ENCODE data around the gene DRG1.
"Not testable (repeated sequence)": the region's sequence is repeated elsewhere in the genome, so short reads cannot be mapped to it uniquely, and the experiment has no call there.

Gene DRG1

DNA sequence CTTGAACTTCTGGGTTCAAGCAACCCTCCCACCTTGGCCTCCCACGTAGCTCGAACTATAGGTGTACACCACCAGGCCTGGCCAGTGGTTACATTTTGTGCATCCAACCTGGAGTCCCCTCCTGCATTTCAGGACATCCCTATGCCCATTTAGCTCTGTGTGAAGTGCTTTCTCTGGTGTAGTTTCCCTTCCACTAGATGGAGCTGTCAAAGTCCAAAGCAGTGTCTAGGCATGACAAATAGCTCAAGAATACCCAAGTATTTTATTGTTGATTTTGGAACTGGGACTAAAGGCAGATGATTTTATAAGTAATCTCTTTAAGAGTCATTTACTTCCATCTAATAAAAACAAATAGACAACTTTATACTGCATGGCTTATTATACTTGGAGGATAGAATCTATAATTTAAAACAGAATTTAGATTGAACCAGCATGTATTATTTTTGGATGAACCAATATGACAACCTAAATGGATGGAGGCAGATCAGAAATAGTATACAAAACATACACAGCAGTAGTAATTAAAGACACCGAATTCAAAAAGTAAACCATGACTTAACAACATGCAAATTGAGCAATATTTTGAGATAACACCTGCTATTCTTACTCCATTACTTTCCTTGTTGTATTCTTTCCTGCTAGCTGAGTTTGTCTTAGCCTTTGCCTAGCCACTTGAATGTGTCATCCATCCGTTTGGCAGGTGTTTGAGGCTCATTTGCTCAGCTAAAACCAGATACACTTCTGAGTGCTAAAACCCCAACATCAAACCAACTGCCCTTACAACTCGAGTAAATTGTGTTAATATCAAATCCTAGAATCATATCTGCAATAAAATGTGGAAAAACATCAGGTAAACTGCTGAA, 52.5 kb downstream of the DRG1 start:
- H3K27ac ChIP-seq (ENCODE audit: low read depth, low read length), result no peak overlapping the region
- H3K4me1 ChIP-seq (ENCODE audit: control insufficient read depth in 5 of 5, insufficient read depth in 5 of 5, low read length in 5 of 5), result no peaks in the 10 kb centered on the region
- H3K9me3 ChIP-seq (ENCODE audit: control insufficient read depth in 5 of 5, low read length in 5 of 5), result no peaks in the 10 kb centered on the region
- no peaks in the 10 kb centered on the region for H3K27me3 ChIP-seq (ENCODE audit: control insufficient read depth in 5 of 5, insufficient read depth in 4 of 5, low read length in 5 of 5)
- no peak overlapping the region for H3K9ac ChIP-seq (ENCODE audit: low read length in 5 of 5)
- no peak overlapping the region for H3K4me3 ChIP-seq (ENCODE audit: low read depth in 1 of 5, low read length in 5 of 5)
- peaks cover 31 to 65% (median 47%) of the 10 kb centered on the region in 5 donors for H3K36me3 ChIP-seq (ENCODE audit: control insufficient read depth in 5 of 5, insufficient read depth in 5 of 5, low read length in 5 of 5)

DNA sequence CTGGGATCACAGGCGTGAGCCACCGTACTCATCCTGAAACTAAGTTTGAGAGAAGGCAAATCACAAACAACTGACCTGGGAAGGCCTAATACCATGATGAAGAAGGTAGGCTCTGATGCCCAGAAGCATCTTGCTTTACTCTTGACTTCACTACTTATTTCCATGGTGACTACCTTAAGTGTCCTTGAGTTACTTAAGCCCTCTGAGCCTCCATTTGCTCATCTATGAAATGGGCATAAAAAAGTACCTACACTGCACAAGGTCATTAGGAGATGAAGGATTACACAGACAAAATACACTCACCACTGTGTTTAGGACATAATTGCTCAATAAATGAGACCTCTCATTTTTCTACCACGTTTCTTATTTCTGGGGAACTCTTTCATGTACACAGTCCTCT, 62.3 kb downstream of the DRG1 start:
- Histone ChIP-seq H3K4me3 (ENCODE audit: low read depth in 1 of 5, low read length in 5 of 5) (no peak overlapping the region), H3K36me3 (ENCODE audit: control insufficient read depth in 5 of 5, insufficient read depth in 5 of 5, low read length in 5 of 5) (peaks cover 34 to 78% (median 63%) of the 10 kb centered on the region in 5 donors), H3K9me3 (ENCODE audit: control insufficient read depth in 5 of 5, low read length in 5 of 5) (no peaks in the 10 kb centered on the region), H3K27me3 (ENCODE audit: control insufficient read depth in 5 of 5, insufficient read depth in 4 of 5, low read length in 5 of 5) (no peaks in the 10 kb centered on the region), H3K9ac (ENCODE audit: low read length in 5 of 5) (no peak overlapping the region), H3K4me1 (ENCODE audit: control insufficient read depth in 5 of 5, insufficient read depth in 5 of 5, low read length in 5 of 5) (no peaks in the 10 kb centered on the region), H3K27ac (ENCODE audit: low read depth, low read length) (no peak overlapping the region)

DNA sequence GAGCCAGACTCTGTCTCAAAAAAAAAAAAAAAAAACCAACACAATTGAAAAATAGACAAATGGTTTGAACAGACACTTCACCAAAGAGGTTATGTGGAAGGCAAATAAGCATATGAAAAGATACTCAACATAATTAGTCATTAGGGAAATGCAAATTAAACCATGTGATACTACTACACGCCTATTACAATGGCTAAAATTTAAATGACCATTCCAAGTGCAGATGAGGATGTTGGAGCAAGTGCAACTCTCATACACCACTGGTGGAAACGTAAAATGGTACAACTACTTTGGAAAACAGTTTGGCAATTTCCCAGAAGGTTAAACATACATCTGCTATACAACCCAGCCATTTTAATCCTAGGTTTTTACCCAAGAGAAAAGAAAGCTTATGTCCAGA, 65.9 kb downstream of the DRG1 start:
- no peaks in the 10 kb centered on the region for H3K27me3 ChIP-seq (ENCODE audit: control insufficient read depth in 5 of 5, insufficient read depth in 4 of 5, low read length in 5 of 5)
- H3K4me3 ChIP-seq (ENCODE audit: low read depth in 1 of 5, low read length in 5 of 5), result no peak overlapping the region
- peaks cover 26 to 69% (median 58%) of the 10 kb centered on the region in 5 donors for H3K36me3 ChIP-seq (ENCODE audit: control insufficient read depth in 5 of 5, insufficient read depth in 5 of 5, low read length in 5 of 5)
- H3K9ac ChIP-seq (ENCODE audit: low read length in 5 of 5), result no peak overlapping the region
- H3K4me1 ChIP-seq (ENCODE audit: control insufficient read depth in 5 of 5, insufficient read depth in 5 of 5, low read length in 5 of 5), result no peaks in the 10 kb centered on the region
- H3K9me3 ChIP-seq (ENCODE audit: control insufficient read depth in 5 of 5, low read length in 5 of 5), result no peaks in the 10 kb centered on the region
- H3K27ac ChIP-seq (ENCODE audit: low read depth, low read length), result no peak overlapping the region

DNA sequence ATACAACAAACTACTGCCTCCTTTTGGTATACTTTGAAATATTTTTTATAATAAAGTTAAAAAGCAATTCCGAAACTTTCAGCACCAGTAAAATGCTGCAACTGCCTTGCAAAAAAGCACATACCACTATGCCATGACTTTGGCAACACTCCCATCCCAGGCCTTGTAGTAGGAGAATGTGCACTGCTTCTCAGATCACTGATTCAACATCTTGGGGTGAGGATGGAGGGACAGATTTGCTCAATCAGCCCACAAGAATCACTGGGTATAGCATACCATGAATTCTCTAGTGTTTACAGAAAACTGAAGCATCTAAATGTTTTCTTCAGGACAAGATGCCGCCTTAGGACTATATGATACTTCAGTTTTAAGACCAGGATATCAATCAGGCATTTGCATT, 75.3 kb downstream of the DRG1 start:
- Histone ChIP-seq H3K27me3 (ENCODE audit: control insufficient read depth in 5 of 5, insufficient read depth in 4 of 5, low read length in 5 of 5) (no peaks in the 10 kb centered on the region), H3K27ac (ENCODE audit: low read depth, low read length) (no peak overlapping the region), H3K9ac (ENCODE audit: low read length in 5 of 5) (no peak overlapping the region), H3K9me3 (ENCODE audit: control insufficient read depth in 5 of 5, low read length in 5 of 5) (no peaks in the 10 kb centered on the region), H3K4me1 (ENCODE audit: control insufficient read depth in 5 of 5, insufficient read depth in 5 of 5, low read length in 5 of 5) (peaks cover 0 to 6% (median 0%) of the 10 kb centered on the region in 5 donors), H3K4me3 (ENCODE audit: low read depth in 1 of 5, low read length in 5 of 5) (no peak overlapping the region), H3K36me3 (ENCODE audit: control insufficient read depth in 5 of 5, insufficient read depth in 5 of 5, low read length in 5 of 5) (peaks cover 4 to 24% (median 14%) of the 10 kb centered on the region in 5 donors)

DNA sequence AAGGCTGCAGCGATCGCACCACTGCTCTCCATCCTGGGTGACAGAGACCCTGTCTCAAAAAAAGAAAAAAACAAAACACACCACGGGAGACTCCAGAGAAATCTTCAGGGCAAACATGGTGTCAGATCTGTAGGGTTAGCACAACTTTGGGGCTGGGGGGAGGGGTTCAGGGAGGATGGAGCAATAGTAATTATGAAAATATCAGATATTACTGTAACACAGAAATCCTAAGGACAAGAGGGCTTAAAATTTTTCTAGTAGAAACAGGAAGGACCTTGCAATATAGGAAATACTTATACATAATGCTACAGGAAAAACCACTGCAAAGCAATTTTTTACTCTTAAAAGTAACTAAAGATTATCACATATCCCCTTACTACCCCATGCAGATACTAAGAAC, 76.4 kb downstream of the DRG1 start:
- H3K27ac ChIP-seq (ENCODE audit: low read depth, low read length), result no peak overlapping the region
- H3K36me3 ChIP-seq (ENCODE audit: control insufficient read depth in 5 of 5, insufficient read depth in 5 of 5, low read length in 5 of 5), result peaks cover 5 to 26% (median 15%) of the 10 kb centered on the region in 5 donors
- no peaks in the 10 kb centered on the region for H3K9me3 ChIP-seq (ENCODE audit: control insufficient read depth in 5 of 5, low read length in 5 of 5)
- H3K4me1 ChIP-seq (ENCODE audit: control insufficient read depth in 5 of 5, insufficient read depth in 5 of 5, low read length in 5 of 5), result peaks cover 0 to 6% (median 0%) of the 10 kb centered on the region in 5 donors
- H3K27me3 ChIP-seq (ENCODE audit: control insufficient read depth in 5 of 5, insufficient read depth in 4 of 5, low read length in 5 of 5), result no peaks in the 10 kb centered on the region
- no peak overlapping the region for H3K4me3 ChIP-seq (ENCODE audit: low read depth in 1 of 5, low read length in 5 of 5)
- H3K9ac ChIP-seq (ENCODE audit: low read length in 5 of 5), result no peak overlapping the region

DNA sequence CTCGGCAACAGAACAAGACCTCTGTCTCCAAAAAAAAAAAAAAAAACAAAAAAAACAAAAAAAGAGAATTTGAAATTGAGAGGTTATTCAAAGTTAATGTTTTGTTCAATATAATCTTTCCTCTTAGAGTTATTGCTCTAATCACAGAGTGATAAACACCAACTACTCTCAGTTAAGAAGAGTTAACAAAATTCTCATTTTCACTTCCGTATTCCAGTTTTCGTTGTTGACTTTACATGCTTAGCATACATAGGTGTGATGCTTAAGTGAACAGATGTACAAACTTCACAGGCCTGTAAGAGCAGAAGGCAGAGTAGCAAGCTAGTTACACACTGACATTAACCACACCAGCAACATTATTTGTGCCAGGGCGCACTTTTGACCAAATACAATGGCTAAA, 77.9 kb downstream of the DRG1 start:
- Histone ChIP-seq H3K9me3 (ENCODE audit: control insufficient read depth in 5 of 5, low read length in 5 of 5) (no peaks in the 10 kb centered on the region), H3K27me3 (ENCODE audit: control insufficient read depth in 5 of 5, insufficient read depth in 4 of 5, low read length in 5 of 5) (no peaks in the 10 kb centered on the region), H3K4me1 (ENCODE audit: control insufficient read depth in 5 of 5, insufficient read depth in 5 of 5, low read length in 5 of 5) (peaks cover 0 to 6% (median 0%) of the 10 kb centered on the region in 5 donors), H3K36me3 (ENCODE audit: control insufficient read depth in 5 of 5, insufficient read depth in 5 of 5, low read length in 5 of 5) (peaks cover 16 to 34% (median 27%) of the 10 kb centered on the region in 5 donors), H3K4me3 (ENCODE audit: low read depth in 1 of 5, low read length in 5 of 5) (no peak overlapping the region), H3K9ac (ENCODE audit: low read length in 5 of 5) (no peak overlapping the region), H3K27ac (ENCODE audit: low read depth, low read length) (no peak overlapping the region)

DNA sequence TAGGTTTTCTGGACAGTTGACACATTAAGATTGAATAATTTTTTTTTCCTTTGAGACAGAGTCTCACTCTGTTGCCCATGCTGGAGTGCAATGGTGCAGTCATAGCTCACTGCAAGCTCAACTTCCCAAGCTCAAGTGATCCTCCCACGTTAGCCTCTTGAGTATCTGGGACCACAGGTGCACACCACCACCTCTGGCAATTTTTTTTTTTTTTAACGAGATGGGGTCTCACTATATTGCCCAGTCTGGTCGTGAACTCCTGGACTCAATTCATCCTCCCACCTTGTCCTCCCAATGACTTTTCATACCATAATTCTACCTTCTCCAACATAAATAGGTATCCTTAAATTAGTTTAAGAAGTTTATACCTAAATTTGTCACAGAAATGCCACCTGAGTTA, 81.7 kb downstream of the DRG1 start:
- no peak overlapping the region for H3K4me3 ChIP-seq (ENCODE audit: low read depth in 1 of 5, low read length in 5 of 5)
- no peaks in the 10 kb centered on the region for H3K9me3 ChIP-seq (ENCODE audit: control insufficient read depth in 5 of 5, low read length in 5 of 5)
- no peaks in the 10 kb centered on the region for H3K27me3 ChIP-seq (ENCODE audit: control insufficient read depth in 5 of 5, insufficient read depth in 4 of 5, low read length in 5 of 5)
- H3K9ac ChIP-seq (ENCODE audit: low read length in 5 of 5), result no peak overlapping the region
- peaks cover 29 to 57% (median 33%) of the 10 kb centered on the region in 5 donors for H3K36me3 ChIP-seq (ENCODE audit: control insufficient read depth in 5 of 5, insufficient read depth in 5 of 5, low read length in 5 of 5)
- no peak overlapping the region for H3K27ac ChIP-seq (ENCODE audit: low read depth, low read length)
- H3K4me1 ChIP-seq (ENCODE audit: control insufficient read depth in 5 of 5, insufficient read depth in 5 of 5, low read length in 5 of 5), result no peaks in the 10 kb centered on the region

DNA sequence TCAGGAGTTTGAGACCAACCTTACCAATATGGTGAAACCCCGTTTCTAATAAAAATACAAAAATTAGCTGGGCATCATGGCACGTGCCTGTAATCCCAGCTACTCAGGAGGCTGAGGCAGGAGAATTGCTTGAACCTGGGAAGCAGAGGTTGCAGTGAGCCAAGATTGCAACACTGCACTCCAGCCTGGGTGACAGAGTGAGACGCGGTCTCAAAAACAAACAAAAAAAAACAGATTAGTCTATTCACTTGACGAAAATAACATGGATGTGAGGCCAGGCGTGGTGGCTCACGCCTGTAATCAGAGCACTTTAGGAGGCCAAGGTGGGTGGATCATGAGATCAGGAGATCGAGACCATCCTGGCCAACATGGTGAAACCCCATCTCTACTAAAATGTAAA, 83.1 kb downstream of the DRG1 start:
- H3K9ac ChIP-seq (ENCODE audit: low read length in 5 of 5); H3K4me3 ChIP-seq (ENCODE audit: low read depth in 1 of 5, low read length in 5 of 5); H3K9me3 ChIP-seq (ENCODE audit: control insufficient read depth in 5 of 5, low read length in 5 of 5); H3K4me1 ChIP-seq (ENCODE audit: control insufficient read depth in 5 of 5, insufficient read depth in 5 of 5, low read length in 5 of 5); H3K27me3 ChIP-seq (ENCODE audit: control insufficient read depth in 5 of 5, insufficient read depth in 4 of 5, low read length in 5 of 5); H3K27ac ChIP-seq (ENCODE audit: low read depth, low read length): not testable (repeated sequence)
- H3K36me3 ChIP-seq (ENCODE audit: control insufficient read depth in 5 of 5, insufficient read depth in 5 of 5, low read length in 5 of 5), result peaks cover 27 to 66% (median 41%) of the 10 kb centered on the region in 5 donors
